Measurements from ENCODE around the gene USP35.

The USP35 gene

GRCh38 chr11:78150754-78151153, 38.0 kb upstream of the USP35 start:
- Histone ChIP-seq H3K36me3 (replicated peaks in 1 of 2; ENCODE audit: control insufficient read depth in 2 of 2, insufficient read depth in 2 of 2, low read length in 2 of 2) (peaks cover 0 to 25% of the 10 kb centered on the region in 2 donors), H4K91ac (ENCODE audit: low read depth, low read length, poor library complexity) (no peak overlapping the region), H3K18ac (ENCODE audit: low read length) (no peak overlapping the region)

GRCh38 chr11:78151804-78152203, 36.9 kb upstream of the USP35 start:
- no peak overlapping the region for H2AK5ac ChIP-seq (ENCODE audit: low read depth, low read length)
- H2AFZ ChIP-seq (ENCODE audit: low read length): no peak overlapping the region
- no peak overlapping the region for H2BK120ac ChIP-seq (ENCODE audit: low read depth, low read length)
- H3K4me2 ChIP-seq (ENCODE audit: insufficient read depth, low read length, poor library complexity, severe bottlenecking): no peak overlapping the region
- H2BK5ac ChIP-seq (ENCODE audit: low read length): no peak overlapping the region
- H4K8ac ChIP-seq (ENCODE audit: low read depth, low read length): no peak overlapping the region
- no peak overlapping the region for H3K14ac ChIP-seq (ENCODE audit: low read length)
- no peak overlapping the region for H2BK15ac ChIP-seq (ENCODE audit: low read length)
- H3K4me1 ChIP-seq (ENCODE audit: control insufficient read depth in 2 of 2, insufficient read depth in 1 of 2, low read depth in 1 of 2, low read length in 2 of 2): peaks cover 6 to 12% of the 10 kb centered on the region in 2 donors
- H3K4me3 ChIP-seq (ENCODE audit: low read length in 2 of 2): no peak overlapping the region
- no peaks in the 10 kb centered on the region for H3K79me1 ChIP-seq (ENCODE audit: low read depth, low read length)
- no peaks in the 10 kb centered on the region for H3K27me3 ChIP-seq (ENCODE audit: control insufficient read depth in 3 of 3, insufficient read depth in 3 of 3, low read depth in 1 of 3, low read length in 3 of 3)
- H3K27ac ChIP-seq (replicated peaks; ENCODE audit: low read length): no peak overlapping the region
- H3K23ac ChIP-seq (ENCODE audit: low read depth, low read length, poor library complexity): no peak overlapping the region
- H3K9ac ChIP-seq (ENCODE audit: low read depth, low read length, poor library complexity): no peak overlapping the region
- no peak overlapping the region for H4K91ac ChIP-seq (ENCODE audit: low read depth, low read length, poor library complexity)
- no peak overlapping the region for H3K4ac ChIP-seq (ENCODE audit: low read length)
- peaks cover 0 to 25% of the 10 kb centered on the region in 2 donors for H3K36me3 ChIP-seq (replicated peaks in 1 of 2; ENCODE audit: control insufficient read depth in 2 of 2, insufficient read depth in 2 of 2, low read length in 2 of 2)
- no peak overlapping the region for H3K18ac ChIP-seq (ENCODE audit: low read length)
- DNase-seq (ENCODE audit: low spot score): no peak
- no peaks in the 10 kb centered on the region for H3K9me3 ChIP-seq (replicated peaks in 1 of 2; ENCODE audit: control insufficient read depth in 2 of 2, insufficient read depth in 1 of 2, low read depth in 1 of 2, low read length in 2 of 2)
- no peak overlapping the region for H2BK12ac ChIP-seq (ENCODE audit: low read length)

More at GRCh38 chr11:78150754-78151153, 38.0 kb upstream of the USP35 start:
- no peaks in the 10 kb centered on the region for H3K27me3 ChIP-seq (ENCODE audit: control insufficient read depth in 3 of 3, insufficient read depth in 3 of 3, low read depth in 1 of 3, low read length in 3 of 3)
- no peaks in the 10 kb centered on the region for H3K9me3 ChIP-seq (replicated peaks in 1 of 2; ENCODE audit: control insufficient read depth in 2 of 2, insufficient read depth in 1 of 2, low read depth in 1 of 2, low read length in 2 of 2)
- no peak overlapping the region for H3K4me2 ChIP-seq (ENCODE audit: insufficient read depth, low read length, poor library complexity, severe bottlenecking)
- no peak overlapping the region for H2AFZ ChIP-seq (ENCODE audit: low read length)
- H3K4ac ChIP-seq (ENCODE audit: low read length): no peak overlapping the region
- no peak overlapping the region for H3K14ac ChIP-seq (ENCODE audit: low read length)
- no peak overlapping the region for H3K27ac ChIP-seq (replicated peaks; ENCODE audit: low read length)
- DNase-seq (ENCODE audit: low spot score): no peak
- no peak overlapping the region for H4K8ac ChIP-seq (ENCODE audit: low read depth, low read length)
- H2BK15ac ChIP-seq (ENCODE audit: low read length): no peak overlapping the region
- H2BK5ac ChIP-seq (ENCODE audit: low read length): no peak overlapping the region
- H3K9ac ChIP-seq (ENCODE audit: low read depth, low read length, poor library complexity): no peak overlapping the region
- no peaks in the 10 kb centered on the region for H3K79me1 ChIP-seq (ENCODE audit: low read depth, low read length)
- H3K4me1 ChIP-seq (ENCODE audit: control insufficient read depth in 2 of 2, insufficient read depth in 1 of 2, low read depth in 1 of 2, low read length in 2 of 2): peaks cover 0 to 5% of the 10 kb centered on the region in 2 donors
- no peak overlapping the region for H2AK5ac ChIP-seq (ENCODE audit: low read depth, low read length)
- H2BK120ac ChIP-seq (ENCODE audit: low read depth, low read length): no peak overlapping the region
- no peak overlapping the region for H3K23ac ChIP-seq (ENCODE audit: low read depth, low read length, poor library complexity)
- H3K4me3 ChIP-seq (ENCODE audit: low read length in 2 of 2): no peak overlapping the region
- H2BK12ac ChIP-seq (ENCODE audit: low read length): no peak overlapping the region

GRCh38 chr11:78156127-78156844, 32.4 kb upstream of the USP35 start:
- no peak overlapping the region for H2BK120ac ChIP-seq (ENCODE audit: low read depth, low read length)
- no peak overlapping the region for H3K18ac ChIP-seq (ENCODE audit: low read length)
- H3K27me3 ChIP-seq (ENCODE audit: control insufficient read depth in 3 of 3, insufficient read depth in 3 of 3, low read depth in 1 of 3, low read length in 3 of 3): no peaks in the 10 kb centered on the region
- no CpG with 5 or more reads among the region's 6 CpGs for WGBS, 2 donors (ENCODE audit: extremely low coverage in 2 of 2, insufficient read length in 2 of 2, insufficient replicate concordance in 1 of 2)
- peaks cover 0 to 8% of the 10 kb centered on the region in 2 donors for H3K36me3 ChIP-seq (replicated peaks in 1 of 2; ENCODE audit: control insufficient read depth in 2 of 2, insufficient read depth in 2 of 2, low read length in 2 of 2)
- no peak overlapping the region for H2BK12ac ChIP-seq (ENCODE audit: low read length)
- no peak overlapping the region for H2BK5ac ChIP-seq (ENCODE audit: low read length)
- no peak overlapping the region for H3K4me3 ChIP-seq (ENCODE audit: low read length in 2 of 2)
- H2AFZ ChIP-seq (ENCODE audit: low read length): peak overlapping the region; percentile 38
- H3K4me2 ChIP-seq (ENCODE audit: insufficient read depth, low read length, poor library complexity, severe bottlenecking): no peak overlapping the region
- H3K23ac ChIP-seq (ENCODE audit: low read depth, low read length, poor library complexity): no peak overlapping the region
- no peaks in the 10 kb centered on the region for H3K9me3 ChIP-seq (replicated peaks in 1 of 2; ENCODE audit: control insufficient read depth in 2 of 2, insufficient read depth in 1 of 2, low read depth in 1 of 2, low read length in 2 of 2)
- no peak overlapping the region for H3K9ac ChIP-seq (ENCODE audit: low read depth, low read length, poor library complexity)
- H3K14ac ChIP-seq (ENCODE audit: low read length): no peak overlapping the region
- no peak overlapping the region for H3K4ac ChIP-seq (ENCODE audit: low read length)
- peak overlapping the region; percentile 67 for H3K27ac ChIP-seq (replicated peaks; ENCODE audit: low read length)
- H3K79me1 ChIP-seq (ENCODE audit: low read depth, low read length): no peaks in the 10 kb centered on the region
- no peak overlapping the region for H2BK15ac ChIP-seq (ENCODE audit: low read length)
- H4K91ac ChIP-seq (ENCODE audit: low read depth, low read length, poor library complexity): no peak overlapping the region
- H2AK5ac ChIP-seq (ENCODE audit: low read depth, low read length): no peak overlapping the region
- peak; percentile 33 for DNase-seq (ENCODE audit: low spot score)
- no peak overlapping the region for H4K8ac ChIP-seq (ENCODE audit: low read depth, low read length)
- peaks cover 6 to 18% of the 10 kb centered on the region in 2 donors for H3K4me1 ChIP-seq (ENCODE audit: control insufficient read depth in 2 of 2, insufficient read depth in 1 of 2, low read depth in 1 of 2, low read length in 2 of 2)

- no peaks in the 10 kb centered on the region for H3K79me1 ChIP-seq (ENCODE audit: low read depth, low read length)
- no peak overlapping the region for H2BK120ac ChIP-seq (ENCODE audit: low read depth, low read length)
- no peak overlapping the region for H4K91ac ChIP-seq (ENCODE audit: low read depth, low read length, poor library complexity)
- no peak overlapping the region for H2AK5ac ChIP-seq (ENCODE audit: low read depth, low read length)
- peaks cover 6 to 18% of the 10 kb centered on the region in 2 donors for H3K4me1 ChIP-seq (ENCODE audit: control insufficient read depth in 2 of 2, insufficient read depth in 1 of 2, low read depth in 1 of 2, low read length in 2 of 2)
- H2BK5ac ChIP-seq (ENCODE audit: low read length): no peak overlapping the region
- H3K4ac ChIP-seq (ENCODE audit: low read length): no peak overlapping the region
- no peaks in the 10 kb centered on the region for H3K27me3 ChIP-seq (ENCODE audit: control insufficient read depth in 3 of 3, insufficient read depth in 3 of 3, low read depth in 1 of 3, low read length in 3 of 3)
- no peak overlapping the region for H2AFZ ChIP-seq (ENCODE audit: low read length)
- DNase-seq (ENCODE audit: low spot score): no peak
- H3K9ac ChIP-seq (ENCODE audit: low read depth, low read length, poor library complexity): no peak overlapping the region
- H2BK12ac ChIP-seq (ENCODE audit: low read length): no peak overlapping the region
- H3K27ac ChIP-seq (replicated peaks; ENCODE audit: low read length): no peak overlapping the region
- H3K9me3 ChIP-seq (replicated peaks in 1 of 2; ENCODE audit: control insufficient read depth in 2 of 2, insufficient read depth in 1 of 2, low read depth in 1 of 2, low read length in 2 of 2): no peaks in the 10 kb centered on the region
- H4K8ac ChIP-seq (ENCODE audit: low read depth, low read length): no peak overlapping the region
- H2BK15ac ChIP-seq (ENCODE audit: low read length): no peak overlapping the region
- H3K14ac ChIP-seq (ENCODE audit: low read length): no peak overlapping the region
- H3K4me3 ChIP-seq (ENCODE audit: low read length in 2 of 2): no peak overlapping the region
- H3K36me3 ChIP-seq (replicated peaks in 1 of 2; ENCODE audit: control insufficient read depth in 2 of 2, insufficient read depth in 2 of 2, low read length in 2 of 2): no peaks in the 10 kb centered on the region
- no CpG with 5 or more reads among the region's 6 CpGs for WGBS, 2 donors (ENCODE audit: extremely low coverage in 2 of 2, insufficient read length in 2 of 2, insufficient replicate concordance in 1 of 2)
- no peak overlapping the region for H3K4me2 ChIP-seq (ENCODE audit: insufficient read depth, low read length, poor library complexity, severe bottlenecking)
- H3K23ac ChIP-seq (ENCODE audit: low read depth, low read length, poor library complexity): no peak overlapping the region
- no peak overlapping the region for H3K18ac ChIP-seq (ENCODE audit: low read length)
Observed at GRCh38 chr11:78158987-78159652, 29.6 kb upstream of the USP35 start.
